CD4-positive, alpha-beta T cell treated with Interleukin-12 subunit alpha and Interleukin-12 subunit beta, for 1 hour (primary cell): ENCODE measurements around the gene KIFBP.
A peak's percentile ranks its signal among the peaks of the same experiment; 100 is the strongest.
"Not testable (repeated sequence)": the region's sequence is repeated elsewhere in the genome, so short reads cannot be mapped to it uniquely, and the experiment has no call there.

Source experiments
- DNase-seq: peaks from one replicate; pipeline ENCODE4 v3.0.0-alpha.2; 2020

Gene KIFBP, protein sequence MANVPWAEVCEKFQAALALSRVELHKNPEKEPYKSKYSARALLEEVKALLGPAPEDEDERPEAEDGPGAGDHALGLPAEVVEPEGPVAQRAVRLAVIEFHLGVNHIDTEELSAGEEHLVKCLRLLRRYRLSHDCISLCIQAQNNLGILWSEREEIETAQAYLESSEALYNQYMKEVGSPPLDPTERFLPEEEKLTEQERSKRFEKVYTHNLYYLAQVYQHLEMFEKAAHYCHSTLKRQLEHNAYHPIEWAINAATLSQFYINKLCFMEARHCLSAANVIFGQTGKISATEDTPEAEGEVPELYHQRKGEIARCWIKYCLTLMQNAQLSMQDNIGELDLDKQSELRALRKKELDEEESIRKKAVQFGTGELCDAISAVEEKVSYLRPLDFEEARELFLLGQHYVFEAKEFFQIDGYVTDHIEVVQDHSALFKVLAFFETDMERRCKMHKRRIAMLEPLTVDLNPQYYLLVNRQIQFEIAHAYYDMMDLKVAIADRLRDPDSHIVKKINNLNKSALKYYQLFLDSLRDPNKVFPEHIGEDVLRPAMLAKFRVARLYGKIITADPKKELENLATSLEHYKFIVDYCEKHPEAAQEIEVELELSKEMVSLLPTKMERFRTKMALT

DNA sequence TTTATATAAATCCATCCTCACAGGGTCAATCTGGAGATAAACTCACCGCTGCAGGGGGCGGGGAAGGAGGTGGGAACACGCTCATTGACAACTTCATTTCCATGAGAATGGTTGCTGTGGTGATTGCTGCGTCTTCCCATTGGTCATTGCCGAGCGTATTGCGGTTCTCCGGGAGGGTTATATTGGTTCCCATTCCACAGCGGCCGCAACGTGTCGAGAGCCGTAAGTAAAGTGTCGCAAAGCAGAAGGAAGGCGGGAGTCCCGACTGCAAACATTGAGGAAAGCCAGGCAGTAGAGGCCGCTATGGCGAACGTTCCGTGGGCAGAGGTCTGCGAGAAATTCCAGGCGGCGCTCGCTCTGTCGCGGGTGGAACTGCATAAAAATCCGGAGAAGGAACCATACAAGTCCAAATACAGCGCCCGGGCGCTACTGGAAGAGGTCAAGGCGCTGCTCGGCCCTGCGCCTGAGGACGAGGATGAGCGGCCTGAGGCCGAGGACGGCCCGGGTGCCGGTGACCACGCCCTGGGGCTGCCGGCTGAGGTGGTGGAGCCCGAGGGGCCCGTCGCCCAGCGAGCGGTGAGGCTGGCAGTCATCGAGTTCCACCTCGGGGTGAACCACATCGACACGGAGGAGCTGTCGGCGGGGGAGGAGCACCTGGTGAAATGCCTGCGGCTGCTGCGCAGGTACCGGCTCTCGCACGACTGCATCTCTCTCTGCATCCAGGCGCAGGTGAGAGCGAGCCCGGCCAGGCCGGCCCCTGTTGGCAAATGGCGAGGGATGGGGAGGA lies at the start of gene KIFBP:
KIFBP (plus strand) TSS at position 274 of the 787 bp plus-strand sequence; CDS start at position 304, 30 bp downstream.
- peak; percentile 88 for DNase-seq

DNA sequence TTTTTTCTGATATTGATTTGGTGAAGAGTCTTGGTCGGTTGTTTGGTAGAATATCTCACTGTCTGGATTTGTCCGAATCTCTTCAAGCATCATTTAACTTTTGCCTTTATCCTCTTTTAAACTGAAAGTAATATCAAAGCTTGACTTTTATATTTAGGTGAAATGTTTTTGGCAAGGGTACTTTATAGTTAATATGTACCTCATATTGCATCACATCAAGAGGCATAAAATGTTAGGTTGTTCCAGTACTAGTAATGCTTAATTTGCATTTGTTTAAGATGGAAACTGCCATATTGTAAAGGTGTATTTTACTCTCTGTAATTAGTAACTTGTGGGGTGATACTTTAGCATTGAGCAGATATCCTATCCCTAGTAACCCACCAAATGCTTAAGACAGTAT lies 49.7 kb upstream of the KIFBP start:
- DNase-seq = no peak

DNA sequence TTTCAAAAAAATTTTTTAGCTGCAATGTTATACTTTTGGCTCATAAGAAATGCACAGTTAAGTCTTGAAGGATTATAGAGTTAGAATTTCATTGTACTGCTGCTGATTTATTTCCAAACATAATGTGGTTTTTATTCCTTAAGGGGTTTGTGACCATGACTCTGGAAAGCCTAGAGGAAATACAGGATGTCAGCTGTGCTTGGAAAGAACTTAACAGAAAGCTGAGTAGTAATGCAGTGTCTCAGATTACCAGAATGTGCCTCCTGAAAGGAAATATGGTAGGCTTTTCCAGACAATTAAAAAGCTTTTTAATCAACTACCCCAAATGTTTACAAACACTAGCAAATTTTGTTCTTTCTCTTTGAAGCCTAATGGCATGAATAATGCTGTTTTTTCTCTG lies 47.7 kb upstream of the KIFBP start:
- DNase-seq = not testable (repeated sequence)

DNA sequence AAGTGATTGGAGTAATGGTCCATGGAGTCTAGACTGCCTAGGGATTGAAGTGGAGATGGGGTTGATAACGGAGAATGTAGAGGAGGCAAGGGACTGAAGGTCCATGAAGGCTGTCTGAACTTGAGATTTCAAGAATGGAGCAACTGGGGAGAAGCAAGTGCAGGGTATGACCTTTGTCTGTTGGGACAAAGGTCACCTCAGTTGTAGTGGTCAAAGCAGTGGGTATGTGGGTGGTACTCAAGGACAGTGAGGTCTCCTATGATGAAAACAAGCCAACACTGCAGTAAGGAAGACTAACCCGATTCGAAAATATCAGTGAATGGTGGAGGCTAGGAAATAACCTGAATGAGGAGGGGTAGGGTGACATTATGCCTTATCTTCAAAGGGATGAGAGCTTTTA lies 38.0 kb upstream of the KIFBP start:
- DNase-seq = no peak

DNA sequence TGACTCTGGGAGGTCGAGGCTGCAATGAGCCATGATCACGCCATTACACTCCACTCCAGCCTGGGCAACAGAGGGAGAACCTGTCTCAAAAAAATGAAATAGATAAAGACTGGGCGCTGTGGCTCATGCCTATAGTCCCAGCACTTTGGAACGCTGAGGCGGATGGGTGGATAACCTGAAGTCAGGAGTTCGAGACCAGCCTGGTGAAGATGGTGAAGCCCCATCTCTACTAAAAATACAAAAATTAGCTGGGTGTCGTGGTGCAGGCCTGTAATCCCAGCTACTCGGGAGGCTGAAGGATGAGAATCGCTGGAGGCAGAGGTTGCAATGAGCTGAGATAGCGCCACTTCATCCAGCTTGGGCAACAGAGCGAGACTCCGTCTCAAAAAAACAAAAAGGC lies 33.7 kb upstream of the KIFBP start:
- DNase-seq = no peak

DNA sequence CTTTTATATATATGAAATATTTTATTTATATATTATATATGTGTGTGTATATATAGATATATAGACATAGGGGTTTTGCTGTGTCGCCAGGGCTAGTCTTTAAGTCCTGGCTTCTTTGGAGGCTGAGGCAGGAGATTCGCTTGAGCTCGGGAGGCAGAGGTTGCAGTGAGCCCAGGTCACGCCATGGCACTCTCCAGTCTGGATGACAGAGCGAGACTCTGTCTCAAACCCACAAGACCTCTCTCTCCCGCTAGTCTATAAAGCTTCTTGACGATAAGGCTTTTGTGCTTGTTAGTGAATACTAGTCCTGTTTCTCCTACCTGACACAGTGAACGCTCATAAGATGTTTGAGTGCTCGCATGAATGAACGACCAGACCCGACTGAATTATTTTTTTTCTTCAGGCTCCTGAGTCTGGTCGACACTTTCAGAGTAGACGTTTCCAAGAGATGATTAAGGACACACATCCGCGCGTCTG lies 33.2 kb upstream of the KIFBP start:
- no peak for DNase-seq

DNA sequence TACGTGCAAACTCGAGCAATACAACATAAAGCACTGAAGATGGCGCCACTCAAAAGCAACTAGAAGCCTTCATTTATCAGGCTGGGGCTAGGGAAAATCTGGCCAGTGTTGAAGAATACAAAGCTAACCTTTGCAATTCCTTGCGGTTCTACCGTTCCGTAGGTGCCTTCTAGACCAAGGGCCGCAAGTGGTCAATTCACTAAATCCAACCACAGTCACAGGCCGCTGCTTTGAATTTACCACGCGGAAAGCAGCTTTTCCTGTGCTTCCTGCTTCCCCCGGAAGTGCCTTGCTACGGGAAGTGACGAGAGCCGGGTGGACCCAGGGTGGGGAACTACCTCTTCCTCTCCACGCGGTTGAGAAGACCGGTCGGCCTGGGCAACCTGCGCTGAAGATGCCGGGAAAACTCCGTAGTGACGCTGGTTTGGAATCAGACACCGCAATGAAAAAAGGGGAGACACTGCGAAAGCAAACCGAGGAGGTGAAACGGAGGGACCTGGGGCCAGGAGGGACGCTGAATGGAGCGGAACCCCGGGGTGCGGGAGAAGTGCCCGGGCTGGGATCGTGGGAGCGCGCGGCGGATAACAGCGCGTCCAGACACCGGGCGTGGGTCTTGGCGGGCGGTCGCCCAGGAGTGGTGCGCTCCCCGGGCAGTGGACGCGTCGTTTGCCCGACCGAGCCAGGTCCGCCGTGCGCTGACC lies 32.6 kb upstream of the KIFBP start, which contains the start of gene DDX21:
DDX21 (plus strand) TSS at position 339 of the 701 bp plus-strand sequence; CDS start at position 395, 56 bp downstream.
- DNase-seq = peak; percentile 89

DNA sequence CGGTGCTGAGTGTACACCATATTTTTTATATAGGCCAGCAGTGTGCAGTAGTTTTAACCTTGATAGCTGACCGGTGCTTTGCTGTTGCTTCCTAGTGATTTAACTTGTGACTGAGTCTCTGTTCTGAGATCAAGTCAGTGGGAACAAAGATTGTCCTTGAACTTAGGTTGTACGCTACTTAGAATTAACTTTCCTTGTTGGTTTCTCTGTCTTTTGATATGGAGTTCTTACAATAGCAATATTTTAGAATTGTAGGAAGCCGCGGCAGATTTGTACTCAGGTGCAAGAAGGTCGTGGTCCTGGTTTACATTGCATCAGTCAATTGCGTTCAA lies 31.4 kb upstream of the KIFBP start:
- DNase-seq = no peak

DNA sequence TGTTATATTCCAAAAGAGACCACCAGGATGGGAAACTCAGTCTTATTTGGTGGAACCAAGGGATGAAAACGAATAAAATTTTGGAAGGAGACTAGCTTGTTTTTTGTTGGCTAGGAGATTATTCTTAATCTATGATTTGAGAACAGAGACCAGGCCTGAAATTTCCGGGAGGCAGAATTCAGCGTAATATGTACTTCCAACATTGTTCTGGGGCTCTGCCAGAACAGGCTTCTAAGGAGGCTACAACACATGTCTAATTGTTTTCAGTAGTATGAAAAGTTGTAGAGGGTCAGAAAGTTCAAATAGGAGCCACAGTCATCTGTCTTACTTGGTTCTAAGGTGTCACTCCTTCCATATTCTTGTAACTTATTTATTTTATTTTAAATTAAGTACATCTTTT lies 30.9 kb upstream of the KIFBP start:
- DNase-seq = no peak

DNA sequence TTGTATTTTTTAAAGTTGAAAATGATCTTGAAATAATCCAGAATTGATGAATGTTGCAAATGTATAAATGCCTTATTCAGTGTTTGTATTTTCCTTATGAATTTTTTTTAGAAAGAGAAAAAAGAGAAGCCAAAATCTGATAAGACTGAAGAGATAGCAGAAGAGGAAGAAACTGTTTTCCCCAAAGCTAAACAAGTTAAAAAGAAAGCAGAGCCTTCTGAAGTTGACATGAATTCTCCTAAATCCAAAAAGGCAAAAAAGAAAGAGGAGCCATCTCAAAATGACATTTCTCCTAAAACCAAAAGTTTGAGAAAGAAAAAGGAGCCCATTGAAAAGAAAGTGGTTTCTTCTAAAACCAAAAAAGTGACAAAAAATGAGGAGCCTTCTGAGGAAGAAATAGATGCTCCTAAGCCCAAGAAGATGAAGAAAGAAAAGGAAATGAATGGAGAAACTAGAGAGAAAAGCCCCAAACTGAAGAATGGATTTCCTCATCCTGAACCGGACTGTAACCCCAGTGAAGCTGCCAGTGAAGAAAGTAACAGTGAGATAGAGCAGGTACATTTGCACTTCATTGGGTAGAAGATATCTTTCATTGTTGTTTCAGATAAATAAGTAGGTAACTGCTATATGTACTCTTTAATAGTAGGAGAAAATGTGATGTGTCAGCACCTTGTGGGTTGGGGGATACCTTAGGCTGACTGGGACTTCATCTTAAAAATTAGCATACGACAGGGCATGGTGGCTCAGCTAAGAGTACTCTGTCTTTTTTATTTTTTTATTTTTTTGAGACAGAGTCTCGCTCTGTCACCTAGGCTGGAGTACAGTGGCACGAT lies 28.7 kb upstream of the KIFBP start:
- no peak for DNase-seq

DNA sequence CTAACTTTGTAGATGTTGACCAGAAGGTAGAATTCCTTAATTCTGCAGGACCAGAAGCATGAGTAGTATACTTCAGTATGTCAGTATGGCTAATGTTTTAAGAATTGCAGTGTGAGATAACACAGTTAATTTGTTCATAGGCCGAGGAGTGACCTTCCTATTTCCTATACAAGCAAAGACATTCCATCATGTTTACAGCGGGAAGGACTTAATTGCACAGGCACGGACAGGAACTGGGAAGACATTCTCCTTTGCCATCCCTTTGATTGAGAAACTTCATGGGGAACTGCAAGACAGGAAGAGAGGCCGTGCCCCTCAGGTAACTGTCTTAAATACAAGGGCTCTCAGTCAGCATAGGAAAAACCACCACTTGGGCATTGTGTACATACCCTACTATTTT lies 25.5 kb upstream of the KIFBP start:
- DNase-seq = no peak

DNA sequence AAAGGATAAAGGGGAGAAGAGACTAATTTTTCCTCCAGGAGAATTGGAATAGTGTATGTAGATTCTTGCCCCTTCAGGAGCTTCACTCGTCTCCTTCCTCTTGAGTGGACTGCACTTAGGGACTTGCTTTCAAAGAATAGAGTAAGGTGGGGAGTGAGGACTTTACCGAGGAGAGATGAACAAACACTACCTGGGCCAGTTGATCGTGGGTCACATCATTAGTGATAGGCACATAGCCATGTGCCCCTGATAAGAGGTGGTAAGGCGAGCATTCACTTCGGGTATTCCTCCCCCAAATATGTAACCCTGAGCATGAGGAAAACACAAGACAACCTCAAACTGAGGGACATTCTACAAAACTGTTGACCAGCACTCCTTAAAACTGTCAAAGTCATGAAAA lies 14.6 kb upstream of the KIFBP start:
- DNase-seq = no peak

DNA sequence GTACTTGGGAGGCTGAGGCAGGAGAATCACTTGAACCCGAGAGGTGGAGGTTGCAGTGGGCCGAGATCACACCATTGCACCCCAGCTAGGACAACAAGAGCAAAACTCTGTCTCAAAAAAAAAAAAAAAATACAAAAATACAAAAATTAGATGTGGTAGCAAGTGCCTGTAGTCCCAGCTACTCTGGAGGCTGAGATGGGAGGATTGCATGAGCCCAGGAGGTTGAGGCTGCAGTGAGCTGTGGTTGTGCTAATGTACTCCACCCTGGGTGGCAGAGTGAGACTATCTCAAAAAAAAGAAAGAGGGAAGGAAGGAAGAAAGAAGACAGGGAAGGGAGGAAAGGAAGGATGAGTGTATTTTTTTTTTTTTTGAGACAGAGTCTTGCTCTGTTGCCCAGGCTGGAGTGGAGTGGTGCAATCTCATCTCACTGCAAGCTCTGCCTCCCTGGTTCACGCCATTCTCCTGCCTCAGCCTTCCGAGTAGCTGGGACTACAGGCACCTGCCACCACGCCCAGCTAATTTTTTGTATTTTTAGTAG lies 12.6 kb upstream of the KIFBP start:
- not testable (repeated sequence) for DNase-seq

DNA sequence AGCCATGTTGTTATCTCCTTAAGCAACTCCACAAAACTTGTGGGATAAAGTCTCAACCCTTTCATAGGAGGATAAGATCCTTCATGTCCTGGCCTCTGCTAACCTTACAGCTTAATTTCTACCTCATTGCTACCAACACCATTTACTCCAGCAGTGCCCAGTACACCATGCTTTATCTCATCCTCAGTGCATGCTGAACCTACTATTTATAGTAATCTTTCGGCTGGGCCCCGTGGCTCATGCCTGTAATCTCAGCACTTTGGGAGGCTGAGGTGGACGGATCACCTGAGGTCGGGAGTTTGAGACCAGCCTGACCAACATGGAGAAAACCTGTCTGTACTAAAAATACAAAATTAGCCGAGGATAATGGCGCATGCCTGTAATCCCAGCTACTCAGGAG lies 8.9 kb upstream of the KIFBP start:
- not testable (repeated sequence) for DNase-seq

DNA sequence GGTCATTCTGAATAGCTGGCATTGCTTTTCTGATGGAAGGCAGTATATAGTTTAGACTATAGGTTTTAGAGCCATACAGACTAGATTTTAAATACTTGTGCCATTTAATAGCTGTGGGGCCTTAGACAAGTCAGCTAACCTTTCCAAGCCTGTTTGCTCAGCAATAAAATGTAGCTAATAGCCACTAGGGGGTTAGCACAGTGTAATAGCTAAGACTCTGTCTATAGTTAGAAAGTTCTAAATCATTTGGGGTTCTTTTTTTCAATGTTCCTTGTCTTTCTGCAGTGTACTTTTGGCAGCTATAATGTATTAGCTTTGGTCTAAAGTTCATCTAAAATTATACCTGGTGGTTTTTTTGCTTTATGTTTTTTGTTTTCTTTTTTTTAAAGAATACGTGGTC lies 7.5 kb upstream of the KIFBP start:
- no peak for DNase-seq

DNA sequence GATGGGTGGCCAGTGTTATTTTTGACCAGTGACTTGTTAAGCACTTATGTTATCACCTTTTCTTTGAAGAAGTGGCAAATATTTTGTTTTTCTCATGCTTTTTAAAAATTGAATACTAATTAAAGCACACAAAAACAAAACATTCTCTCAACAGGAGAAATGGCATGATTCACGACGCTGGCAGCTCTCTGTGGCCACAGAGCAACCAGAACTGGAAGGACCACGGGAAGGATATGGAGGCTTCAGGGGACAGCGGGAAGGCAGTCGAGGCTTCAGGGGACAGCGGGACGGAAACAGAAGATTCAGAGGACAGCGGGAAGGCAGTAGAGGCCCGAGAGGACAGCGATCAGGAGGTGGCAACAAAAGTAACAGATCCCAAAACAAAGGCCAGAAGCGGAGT lies 6.2 kb upstream of the KIFBP start:
- DNase-seq = no peak

DNA sequence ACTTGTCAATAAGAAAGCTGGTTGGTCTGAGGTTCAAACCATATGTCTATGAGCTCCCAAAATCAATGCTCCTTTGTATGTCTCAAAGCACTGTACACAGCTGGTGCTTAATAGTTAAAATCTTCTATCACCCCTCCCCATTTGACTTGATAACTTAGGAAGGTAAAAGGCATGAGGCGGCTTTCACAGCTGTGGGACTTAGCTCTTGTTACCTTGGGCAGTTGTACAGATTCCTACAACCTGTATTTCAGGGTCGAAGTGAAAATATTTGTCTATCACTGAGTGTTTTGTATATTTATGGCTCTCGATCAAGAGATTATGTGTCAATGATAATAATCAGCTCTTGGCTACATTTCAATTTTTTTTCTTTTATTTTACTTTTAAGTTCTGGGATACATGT lies 992 bp upstream of the KIFBP start:
- DNase-seq = no peak

DNA sequence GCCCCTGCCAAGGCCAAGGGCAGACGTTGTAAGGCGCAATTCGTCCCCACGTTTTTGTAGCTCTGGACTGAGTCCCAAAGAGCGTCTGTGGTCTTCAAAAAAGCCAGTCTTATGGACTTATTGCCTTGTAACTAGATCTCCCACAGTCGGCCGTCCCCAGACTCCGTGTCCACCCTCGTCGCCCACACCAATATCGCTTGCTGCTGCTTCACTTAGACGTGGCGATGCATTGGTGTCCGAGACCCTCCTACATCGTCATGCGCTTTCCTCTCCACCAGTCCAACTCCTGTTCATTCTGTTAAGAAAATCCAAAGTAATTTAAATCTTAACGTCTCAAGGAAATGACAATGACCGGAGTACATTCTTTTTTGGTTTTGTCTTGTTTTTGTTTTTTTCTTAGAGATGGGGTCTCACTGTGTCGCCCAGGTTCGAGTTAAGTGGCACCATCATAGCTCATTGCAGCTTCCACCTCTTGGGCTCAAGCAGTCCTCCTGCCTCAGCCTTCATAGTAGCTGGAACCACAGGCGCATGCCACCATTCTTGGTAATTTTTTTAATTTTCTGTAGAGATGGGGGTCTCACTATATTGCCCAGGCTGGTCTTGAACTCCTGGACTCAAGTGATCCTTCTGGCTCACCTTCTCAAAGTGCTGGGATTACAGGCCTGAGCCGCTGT lies 851 bp downstream of the KIFBP start:
- no peak for DNase-seq

DNA sequence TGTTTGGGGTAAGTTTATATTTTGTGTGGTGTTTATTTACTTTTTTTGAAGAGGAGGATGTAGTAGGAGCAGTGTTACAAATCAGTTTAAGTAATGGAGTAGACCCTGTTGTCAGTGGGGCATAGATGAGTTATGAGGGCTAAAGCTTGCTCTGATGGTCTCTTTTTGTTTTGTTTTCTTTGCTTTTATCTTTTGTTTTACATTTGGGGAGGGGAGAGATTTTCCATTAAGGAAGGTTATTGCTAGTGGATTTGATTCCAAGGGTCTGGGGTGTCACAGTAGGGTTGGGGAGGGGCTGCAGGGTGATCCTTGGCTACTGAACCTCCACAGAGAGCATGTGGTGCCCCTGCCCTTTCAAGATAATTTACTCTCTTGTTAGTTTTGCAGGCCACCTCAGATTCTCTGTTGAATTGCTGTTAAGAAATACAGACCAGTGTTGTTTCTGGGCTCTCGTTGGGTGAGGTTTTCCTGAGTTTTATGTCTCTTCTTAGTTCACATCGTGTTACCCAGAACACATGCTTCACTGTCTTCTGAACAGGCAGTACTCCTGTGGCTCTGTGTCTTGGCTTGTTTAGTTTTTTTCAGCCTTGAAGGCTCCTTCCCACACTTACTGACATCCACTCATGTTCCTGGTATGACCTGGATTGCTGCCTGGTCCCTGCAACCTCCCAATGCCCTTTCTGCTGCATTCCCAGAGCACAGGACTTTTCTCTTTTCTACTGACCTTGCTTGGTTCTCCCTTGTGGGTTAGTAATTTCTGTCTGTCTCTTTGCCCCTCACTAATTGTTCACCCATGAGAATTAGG lies 4.2 kb downstream of the KIFBP start:
- no peak for DNase-seq

DNA sequence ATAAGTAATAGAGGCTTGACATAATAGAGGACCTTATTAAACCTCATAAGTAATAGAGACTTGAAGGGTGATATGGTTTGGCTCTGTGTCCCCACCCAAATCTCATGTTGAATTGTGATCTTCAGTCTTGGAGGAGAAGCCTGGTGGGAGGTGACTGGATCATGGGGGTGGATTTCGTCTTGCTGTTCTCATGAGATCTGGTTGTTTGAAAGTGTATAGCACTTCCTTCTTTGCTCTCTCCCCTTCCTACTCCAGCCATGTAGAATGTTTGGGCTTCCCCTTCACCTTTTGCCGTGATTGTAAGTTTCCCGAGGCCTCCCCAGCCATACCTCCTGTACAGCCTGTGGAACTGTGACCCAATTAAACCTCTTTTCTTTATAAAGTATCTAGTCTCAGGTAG lies 8.6 kb downstream of the KIFBP start:
- DNase-seq = no peak
